Fibroblast of skin of right quadriceps (primary cell): ENCODE measurements around the gene SIGMAR1.
A peak's percentile ranks its signal among the peaks of the same experiment; 100 is the strongest.

Source experiments
- DNase-seq: peaks from one replicate; pipeline ENCODE4 v3.0.0-alpha.2; 2013

The SIGMAR1 gene

DNA sequence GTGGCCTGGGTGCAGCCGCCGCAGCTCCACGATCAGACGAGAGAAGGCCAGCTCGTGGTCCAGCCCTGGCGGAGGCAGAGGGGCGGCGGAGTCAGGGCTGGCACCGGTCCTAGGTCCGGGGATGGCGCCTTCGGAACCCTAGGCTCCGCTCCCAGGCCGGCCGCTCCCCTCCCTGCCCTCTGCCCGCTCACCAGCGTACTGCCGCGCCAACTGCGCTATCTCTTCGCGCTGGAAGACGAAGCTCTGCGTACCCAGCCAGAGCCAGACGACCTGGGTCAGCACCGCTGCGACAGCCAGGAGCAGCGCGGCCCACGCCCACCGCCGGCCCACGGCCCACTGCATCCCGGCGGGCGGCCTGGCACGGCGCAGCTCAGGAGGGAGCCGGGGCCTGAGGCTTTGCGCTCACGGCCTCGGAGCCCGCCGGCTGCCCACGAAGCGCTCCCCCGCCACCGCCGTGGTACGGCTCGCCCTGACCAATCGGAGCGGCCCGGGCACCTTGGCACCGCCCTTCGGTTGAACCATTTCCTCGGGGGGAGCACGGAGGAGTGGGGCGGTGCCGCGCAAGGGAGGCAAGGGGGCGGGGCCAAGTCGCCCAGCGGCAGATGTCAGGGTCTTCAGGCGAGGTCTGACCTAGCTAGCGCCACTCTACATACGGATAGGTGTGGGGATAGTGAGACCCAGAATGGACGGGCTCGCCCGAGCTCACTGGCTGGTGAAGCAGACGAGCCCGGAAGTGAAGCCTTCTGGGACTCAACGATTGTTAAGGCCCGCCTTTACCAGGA lies at the start of gene SIGMAR1:
Gene SIGMAR1, minus strand, starts transcription at position 432 of the 782 bp plus-strand sequence. Its CDS starts 90 bp downstream, at position 342.
- DNase-seq: peak; percentile 95

DNA sequence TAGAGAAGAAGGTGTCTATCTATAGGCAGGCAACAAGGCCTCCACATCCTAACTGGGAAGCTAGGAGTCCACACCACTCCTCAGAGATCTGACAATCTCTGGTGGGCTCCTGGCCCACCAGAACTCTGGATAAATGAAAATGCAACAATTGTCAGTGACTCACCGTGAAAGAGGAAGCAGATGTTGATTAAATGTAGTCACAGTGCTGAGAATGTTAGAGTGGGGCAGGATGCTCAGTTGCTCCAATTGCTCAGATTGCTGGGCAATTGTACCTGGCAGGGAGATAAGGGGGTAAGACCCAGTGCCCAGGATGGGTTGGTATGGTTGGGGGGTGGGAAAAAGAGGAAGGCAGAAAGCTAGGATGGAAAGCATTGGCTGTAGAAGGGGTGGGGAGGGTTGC lies 49.1 kb upstream of the SIGMAR1 start:
- no peak for DNase-seq

DNA sequence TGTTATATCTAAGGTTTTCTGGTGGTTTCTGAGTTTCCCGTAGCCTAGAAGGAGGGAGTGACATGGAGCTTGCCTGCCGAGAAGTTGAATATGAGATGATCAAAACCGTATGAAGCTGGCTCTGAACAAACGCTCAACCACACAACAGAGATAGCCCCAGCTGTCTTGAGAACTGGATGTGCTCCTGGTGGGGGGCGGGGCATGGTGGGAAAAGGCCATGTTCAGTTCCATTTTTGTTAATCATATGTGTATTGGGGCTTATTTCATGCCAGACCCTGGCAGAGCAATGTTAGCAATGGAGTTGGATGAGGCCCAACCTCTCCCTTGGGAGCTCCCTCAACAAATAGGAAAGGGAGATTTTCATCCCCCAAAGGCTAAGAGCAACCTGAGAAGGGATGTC lies 48.6 kb upstream of the SIGMAR1 start:
- peak; percentile 33 for DNase-seq

DNA sequence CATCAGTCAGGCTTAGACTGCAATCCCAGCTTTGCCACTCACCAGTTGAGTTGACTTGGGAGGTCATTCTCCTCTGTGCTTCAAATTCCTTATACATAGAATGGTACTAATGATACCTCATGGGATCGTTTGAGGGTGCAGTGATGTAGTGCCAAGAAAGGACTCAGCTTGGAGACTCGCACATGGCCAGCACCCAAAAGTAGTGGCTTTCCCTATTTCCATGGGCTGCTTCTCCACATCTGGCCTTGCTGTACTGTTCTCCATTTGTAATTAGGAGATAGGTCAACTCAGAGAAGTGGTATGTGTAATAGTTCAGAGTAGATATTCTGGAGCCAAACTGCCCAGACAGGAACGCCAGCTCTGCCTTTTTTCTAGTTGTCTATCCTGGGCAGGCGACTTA lies 48.0 kb upstream of the SIGMAR1 start:
- DNase-seq: no peak

DNA sequence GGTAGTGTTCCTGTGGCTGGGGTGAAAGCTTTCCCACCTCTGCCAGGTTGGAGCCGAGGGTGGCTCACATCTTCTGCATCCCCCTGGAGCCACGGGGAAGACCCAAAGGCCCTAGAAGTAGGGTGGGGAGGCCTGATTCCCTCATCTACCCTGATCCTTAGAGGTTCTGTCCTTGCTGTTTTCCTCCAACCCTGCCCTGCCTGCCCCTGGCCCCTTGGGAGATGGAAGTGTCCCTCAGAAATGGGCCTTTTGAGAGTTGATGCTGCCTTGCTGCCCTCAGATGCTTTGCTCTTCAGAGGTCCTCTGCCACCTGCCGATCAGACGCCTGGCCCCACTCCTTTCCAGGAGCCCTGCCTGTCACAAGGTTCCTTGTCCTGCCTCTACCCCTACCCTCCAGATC lies 47.2 kb upstream of the SIGMAR1 start:
- DNase-seq: no peak

DNA sequence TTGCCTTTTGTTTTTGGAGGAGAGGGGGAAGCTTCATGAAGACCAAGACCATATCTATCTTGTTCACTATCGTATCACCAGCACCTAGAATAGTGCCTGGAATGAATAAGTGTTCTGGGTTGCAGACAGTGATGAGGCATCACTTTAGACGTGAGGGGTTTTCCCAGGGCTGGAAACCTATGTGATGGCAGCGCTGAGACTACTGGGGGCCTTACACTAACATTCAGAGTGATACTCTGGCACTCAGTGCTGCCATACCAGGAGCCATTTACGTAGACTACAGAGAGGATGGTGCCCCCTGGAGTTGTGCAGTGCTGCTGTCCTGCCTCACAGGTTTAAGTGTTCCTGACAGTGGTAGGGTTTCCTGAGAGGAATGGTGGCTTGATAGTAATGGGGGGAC lies 46.6 kb upstream of the SIGMAR1 start:
- DNase-seq: no peak

DNA sequence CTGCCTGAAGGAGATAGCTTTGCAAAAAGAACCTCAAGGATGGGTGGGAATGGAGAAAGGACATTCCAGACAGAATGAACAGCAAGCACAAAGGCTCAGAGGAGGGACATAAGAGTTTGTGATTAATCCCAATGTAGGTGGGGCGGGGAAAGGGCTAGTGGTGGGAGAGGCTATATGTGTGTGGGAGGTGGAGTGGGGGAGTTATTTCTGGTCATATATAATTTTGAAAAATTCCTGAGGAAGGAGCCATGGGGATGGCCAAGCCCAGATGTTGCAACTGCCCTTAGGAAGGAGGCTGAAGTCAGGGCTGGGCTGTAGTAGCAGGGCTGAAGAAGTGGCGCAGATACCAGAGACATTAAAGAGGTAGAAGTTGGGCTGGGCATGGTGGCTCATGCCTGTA lies 38.3 kb upstream of the SIGMAR1 start:
- no peak for DNase-seq

DNA sequence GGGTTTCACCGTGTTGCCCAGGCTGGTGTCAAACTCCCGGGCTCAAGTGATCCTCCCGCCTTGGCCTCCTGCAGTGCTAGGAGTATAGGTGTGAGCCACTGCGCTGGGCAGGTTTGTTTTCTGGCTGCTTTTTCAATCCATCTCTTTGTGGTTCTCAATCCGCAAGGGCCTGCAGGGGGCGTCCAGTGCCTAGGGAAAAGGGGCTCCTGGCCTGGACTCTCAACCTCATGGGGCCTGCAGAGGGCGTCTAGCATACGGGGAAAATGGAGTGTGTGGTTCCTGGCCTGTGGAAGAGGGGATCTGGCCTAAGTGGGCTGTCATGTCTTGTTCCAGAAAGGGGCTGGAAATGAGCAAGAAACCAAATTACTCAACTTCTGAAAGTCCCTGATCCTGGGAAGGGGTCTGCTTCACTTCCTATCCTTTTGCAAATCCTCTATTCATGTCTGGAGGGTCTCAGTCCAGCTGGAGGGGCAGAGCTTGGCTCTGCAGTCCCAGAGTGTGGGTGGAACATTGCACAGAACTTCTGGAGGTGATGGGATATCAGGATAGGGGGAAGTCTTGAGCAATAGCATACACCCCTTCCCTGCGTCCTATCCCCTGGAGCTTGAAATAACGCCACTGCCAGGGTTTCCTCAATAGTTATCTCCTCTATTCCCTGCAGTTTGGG lies 37.6 kb upstream of the SIGMAR1 start:
- peak; percentile 67 for DNase-seq

DNA sequence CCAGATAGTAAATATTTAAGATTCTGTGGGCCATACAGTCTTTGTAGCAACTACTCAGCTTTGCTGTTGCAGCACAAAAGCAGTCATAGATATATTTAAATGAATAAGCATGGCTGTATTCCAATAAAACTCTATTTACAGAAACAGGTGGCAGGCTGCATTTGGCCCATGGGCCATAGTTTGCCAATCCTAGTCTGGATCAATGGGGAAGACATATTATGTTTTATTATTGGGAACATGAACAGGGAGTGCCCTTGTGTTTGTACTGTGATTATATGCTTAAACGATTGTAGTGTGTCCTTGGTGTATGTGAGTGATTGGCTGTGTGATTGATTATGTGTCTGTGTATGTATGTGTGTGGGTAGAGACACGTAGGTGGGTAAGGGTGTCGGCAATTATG lies 36.9 kb upstream of the SIGMAR1 start:
- DNase-seq: no peak

DNA sequence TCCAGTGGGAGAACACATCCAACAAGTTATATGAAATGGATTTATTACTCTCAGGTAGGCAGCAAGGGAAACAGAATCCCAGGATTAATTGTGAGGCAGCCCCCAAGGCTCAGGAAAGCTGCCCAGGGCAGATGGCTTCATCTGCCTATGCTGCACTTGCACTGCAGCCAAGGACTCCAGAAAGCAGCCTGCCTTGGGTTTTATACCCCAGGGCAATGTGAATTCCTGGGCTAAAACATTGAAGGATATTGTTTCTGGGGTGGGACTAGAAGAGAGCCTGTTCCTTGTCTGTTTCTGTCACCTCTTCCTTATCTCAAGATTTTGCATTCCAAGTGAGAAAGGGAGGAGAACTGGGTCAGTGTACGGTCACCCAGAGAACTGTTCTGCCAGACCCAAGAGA lies 33.7 kb upstream of the SIGMAR1 start:
- DNase-seq: no peak

DNA sequence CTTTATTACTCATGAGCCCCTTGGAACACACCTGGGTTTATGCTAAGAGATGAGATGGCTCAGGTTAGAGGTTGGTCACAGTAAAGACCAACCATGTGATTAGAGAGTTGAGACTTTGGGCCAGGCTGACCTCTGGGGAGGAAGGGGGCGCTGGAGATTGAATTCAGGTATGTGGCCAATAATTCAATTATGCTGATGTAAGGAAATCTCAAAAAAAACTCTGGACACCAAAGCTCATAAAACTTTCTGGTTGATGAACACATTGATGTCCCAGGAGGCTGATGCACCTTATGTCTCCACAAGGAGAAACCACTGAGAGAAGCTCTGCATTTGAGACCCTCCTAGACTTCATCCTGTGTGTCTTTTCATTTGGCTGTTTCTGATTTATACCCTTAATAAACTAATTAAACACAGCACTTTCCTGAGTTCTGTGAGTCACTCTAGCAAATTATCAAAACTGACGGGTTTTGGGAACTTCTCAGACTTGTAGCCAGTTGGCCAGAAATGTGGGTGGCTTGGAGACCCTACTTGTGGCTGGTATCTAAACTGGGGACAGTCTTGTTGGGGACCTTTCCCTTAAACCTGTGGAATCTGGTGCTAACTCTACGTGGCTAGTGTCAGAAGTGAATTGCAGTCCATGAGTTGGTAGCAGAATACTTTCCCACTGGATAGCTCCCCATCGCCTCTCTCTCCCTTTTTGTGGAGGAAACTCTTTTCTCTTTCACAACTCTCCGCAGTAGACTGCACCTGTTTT lies 32.4 kb upstream of the SIGMAR1 start:
- no peak for DNase-seq

DNA sequence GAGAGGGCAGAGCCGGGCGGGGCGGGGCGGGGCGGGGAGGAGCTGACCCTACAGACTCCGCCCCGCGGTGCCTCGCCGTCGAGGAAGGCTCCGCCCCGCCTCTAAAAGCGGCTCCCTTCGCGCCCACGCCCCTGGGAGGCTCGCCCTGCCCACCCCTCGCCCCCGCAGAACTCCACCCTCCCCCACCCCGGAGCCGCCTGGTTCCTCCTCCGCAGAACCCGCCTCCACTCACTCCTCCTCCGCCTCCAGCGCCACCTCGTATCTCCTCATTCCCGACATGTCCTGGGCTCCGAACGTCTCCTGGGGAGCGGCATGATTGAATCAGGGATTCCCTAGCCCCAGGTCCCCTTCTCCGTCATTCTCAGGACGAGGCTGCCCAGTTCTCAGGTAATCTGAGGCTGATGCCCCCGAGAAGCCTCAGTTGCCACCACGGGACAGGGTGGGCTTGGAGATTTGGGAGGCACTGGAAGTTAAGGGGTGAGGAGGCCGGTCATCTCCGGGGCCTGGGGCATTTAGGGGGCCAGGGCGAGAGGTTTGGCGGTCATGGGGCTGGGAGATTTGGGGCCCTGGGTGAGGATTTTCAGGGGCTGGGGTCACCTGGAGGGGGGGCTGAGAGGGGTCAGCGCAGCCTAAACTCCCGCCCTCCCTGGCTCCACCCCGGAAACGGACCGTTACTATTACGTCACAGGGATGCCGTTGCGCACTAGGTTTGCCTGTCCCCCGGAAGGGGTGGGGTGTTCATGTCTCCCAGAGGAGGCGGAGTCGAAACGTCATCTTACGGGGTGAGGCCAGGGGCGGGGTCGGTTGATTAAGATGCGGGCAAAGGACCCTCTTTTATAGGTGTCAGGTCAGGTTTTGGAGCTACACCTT lies 28.0 kb upstream of the SIGMAR1 start:
- peak; percentile 95 for DNase-seq

DNA sequence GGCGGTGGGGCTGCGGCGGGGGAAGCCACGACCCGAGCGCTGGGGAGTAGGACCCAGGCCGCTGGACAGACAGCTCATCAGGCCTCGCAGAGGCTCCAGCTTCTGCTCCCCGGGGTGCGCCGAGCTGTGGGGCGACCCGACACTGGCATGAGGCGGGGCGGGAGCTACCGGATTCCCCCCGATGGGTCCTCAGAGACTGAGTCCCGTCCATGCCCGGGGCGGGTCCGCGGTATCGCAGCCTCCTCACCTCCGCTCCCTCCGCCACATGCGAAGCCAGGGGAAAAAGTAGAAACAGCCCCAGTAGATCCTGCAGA lies 27.4 kb upstream of the SIGMAR1 start:
- no peak for DNase-seq

DNA sequence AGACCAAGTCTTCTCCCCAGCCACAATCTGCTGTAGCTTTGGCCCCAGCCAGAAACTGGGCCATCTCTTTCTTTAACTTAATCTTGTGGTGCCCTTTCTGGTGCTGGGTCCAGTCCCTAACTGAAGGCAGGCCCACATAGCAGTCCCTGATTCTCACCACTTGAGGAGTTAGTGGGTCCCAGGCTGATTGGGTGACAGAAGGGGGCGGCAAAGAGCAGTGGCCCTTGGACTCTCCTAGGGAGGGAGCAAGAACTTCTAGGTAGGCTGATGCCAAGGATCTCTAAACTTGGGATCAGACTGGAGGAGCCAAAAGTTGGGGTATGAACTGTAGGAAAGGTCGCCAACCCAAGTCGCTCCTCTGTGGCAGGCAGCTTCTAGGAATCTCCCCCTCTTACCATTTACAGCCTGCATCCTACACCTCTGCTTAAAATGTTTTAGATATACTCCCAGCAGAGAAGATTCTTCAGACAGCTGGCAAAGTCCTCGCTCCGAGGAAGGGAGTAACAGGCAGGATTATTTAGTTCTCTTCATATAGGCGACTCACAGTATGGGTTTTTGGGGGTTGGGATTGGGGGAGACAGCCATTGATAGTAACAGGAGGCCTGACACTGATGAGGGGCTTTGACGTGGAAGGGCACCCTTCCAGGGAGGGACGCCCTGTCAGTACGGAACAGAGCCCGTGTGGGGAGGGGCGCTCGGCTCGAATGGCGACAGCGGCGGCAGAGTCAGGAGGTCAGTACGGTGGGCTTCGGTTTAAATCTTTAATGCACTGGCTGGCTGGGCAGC lies 26.9 kb upstream of the SIGMAR1 start:
- DNase-seq: peak; percentile 66

DNA sequence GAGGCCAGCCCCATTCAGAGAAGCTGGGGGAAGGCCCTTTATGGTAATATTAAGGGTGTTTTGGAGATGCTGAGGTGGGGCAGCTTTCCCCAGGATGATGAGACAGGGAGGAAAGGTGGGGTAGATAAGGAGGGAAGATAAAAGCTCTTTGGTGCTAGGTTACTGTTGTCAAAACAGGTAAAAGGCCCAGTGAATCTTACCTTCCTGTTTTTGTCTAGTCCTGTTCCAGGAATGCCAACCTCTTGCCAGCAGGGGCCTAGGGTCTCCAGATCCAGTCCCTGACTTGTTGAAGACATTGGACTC lies 25.7 kb upstream of the SIGMAR1 start:
- no peak for DNase-seq

DNA sequence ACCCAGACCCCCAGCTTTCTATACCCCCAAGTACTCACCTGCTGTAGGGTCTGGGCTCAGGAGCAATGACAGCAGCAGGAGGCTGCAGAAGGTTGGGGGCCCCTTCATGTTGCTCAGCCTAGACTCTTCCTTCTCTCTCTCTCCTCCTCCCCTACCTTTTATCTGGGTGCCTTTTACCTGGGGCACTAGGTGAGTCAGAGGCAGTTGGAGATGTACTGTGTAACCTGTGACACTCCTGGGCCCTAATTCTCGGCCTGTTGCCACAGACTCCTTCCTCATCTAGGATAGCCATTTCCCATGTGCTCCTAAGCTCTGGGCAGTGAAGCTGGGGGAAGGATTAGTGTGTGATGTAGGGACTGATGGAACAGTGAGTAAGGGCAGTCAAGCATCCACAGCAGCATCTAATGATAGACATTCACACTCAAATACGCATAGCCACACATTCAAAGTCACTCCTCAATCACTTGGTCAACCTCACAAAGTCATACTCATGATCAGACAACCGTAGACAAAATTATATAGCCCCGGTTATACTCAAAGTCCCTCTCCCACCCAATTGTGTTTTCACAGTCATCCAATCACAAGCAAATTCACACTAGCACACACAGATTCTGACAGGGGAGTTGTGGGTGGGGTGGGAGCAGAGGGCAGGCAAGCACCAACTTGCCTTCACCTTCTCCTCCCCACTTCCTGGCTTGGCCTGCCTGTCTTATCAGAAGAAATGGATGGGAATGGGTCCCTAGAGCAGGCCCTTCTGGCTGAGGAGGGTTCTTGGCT lies 25.1 kb upstream of the SIGMAR1 start, which contains the start of gene CCL27:
Gene CCL27, minus strand, starts transcription at position 132 of the 777 bp plus-strand sequence. Its CDS starts 24 bp downstream, at position 108.
- DNase-seq: no peak

DNA sequence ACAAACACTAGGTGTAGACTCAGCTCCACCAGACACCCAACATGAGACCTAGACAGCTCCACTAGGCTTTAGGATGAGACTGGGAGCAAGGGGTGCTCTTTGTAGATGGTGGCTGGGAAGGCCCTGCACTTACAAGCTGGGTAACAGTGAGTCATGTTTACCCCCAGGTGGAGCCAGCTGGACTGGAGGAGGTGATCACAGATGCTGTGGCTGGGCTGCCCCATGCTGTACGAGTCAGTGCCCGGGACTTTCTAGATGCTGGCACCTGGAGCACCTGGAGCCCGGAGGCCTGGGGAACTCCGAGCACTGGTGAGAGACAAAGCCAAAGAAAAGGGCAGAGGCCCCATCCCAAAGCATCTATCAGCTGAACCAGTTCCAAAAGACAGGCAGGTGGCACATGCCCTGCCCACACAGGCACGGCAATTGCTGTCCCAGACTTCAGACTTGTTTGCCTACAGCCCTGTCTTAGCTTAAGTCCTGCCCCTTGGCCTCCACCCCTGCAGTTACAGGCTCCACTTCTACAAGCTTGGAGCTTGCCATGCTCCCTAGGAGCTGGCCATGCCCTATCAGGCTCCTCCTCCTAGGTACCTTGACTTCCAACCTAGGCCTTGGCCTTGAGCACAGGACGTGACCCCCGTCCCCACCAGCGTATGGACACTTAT lies 22.1 kb upstream of the SIGMAR1 start:
- no peak for DNase-seq

DNA sequence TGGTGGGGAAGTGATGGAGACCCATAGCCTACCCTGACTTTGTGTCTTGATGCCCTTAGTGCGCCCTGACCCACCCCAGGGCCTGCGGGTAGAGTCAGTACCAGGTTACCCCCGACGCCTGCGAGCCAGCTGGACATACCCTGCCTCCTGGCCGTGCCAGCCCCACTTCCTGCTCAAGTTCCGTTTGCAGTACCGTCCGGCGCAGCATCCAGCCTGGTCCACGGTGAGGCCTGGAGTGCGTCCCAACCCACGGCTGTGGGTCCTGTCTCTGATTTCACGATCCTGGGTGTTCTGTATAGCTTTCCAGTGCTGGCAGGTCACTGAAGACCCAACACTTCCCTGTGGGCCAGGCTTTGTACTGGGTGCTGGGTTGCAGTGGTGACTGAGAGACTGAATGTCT lies 20.9 kb upstream of the SIGMAR1 start:
- DNase-seq: no peak

DNA sequence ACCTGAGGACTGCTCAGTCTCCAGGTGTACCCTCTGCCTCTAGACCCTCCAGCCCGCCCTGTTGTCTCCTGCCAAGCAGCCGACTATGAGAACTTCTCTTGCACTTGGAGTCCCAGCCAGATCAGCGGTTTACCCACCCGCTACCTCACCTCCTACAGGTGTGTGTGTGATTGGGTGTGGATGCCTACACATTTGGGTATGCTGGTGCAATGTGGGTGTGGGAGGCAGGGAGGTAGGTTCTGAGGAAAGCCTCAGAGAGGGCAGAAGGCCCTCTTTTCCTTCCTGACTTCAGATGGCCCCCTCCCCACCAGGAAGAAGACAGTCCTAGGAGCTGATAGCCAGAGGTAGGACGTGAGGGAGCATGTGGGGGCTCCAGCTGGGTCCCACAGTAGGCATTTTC lies 19.4 kb upstream of the SIGMAR1 start:
- no peak for DNase-seq

DNA sequence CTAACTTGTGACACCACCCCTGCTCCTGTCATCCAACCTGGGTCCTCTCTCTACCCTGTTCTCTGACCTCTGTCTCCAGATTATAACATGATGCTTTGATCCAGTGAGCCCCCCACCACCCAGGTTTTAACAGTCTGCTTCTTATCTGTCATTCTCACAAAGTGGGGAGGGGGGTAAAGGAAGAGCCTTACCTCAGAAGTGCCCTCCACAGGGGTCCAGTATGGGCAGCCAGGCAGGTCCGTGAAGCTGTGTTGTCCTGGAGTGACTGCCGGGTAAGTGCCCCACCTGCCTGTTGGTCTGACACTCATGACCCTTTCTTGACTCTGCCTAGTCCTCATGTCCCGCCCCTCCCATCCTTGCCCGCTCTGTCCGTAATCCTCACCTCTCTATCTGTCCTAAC lies 17.8 kb upstream of the SIGMAR1 start:
- DNase-seq: no peak
